HEK293T (cell line): ENCODE results near the gene TRIOBP.

Source experiments
- ARNT ChIP-seq: fragments of 450-650 bp; IDR thresholded peaks from 2 replicates; pipeline ENCODE4 v1.6.1; 2017; ENCODE audit warnings: mild to moderate bottlenecking
- BHLHE40 ChIP-seq: fragments of 450-650 bp; IDR thresholded peaks from 2 replicates; pipeline ENCODE4 v1.6.1; 2016; ENCODE audit warnings: mild to moderate bottlenecking, moderate library complexity, borderline replicate concordance
- ELF4 ChIP-seq: fragments of 450-650 bp; IDR thresholded peaks from 2 replicates; pipeline ENCODE4 v1.6.1; 2017; ENCODE audit warnings: antibody characterized with exemption
- FOXK2 ChIP-seq: fragments of 450-650 bp; IDR thresholded peaks from 2 replicates; pipeline ENCODE4 v1.6.1; 2016; ENCODE audit warnings: mild to moderate bottlenecking
- FOXM1 ChIP-seq: fragments of 450-650 bp; IDR thresholded peaks from 2 replicates; pipeline ENCODE4 v1.6.1; 2017; ENCODE audit warnings: mild to moderate bottlenecking, borderline replicate concordance
- HDGF ChIP-seq: fragments of 450-650 bp; IDR thresholded peaks from 2 replicates; pipeline ENCODE4 v1.6.1; 2017; ENCODE audit warnings: antibody characterized with exemption, borderline replicate concordance
- L3MBTL2 ChIP-seq: fragments of 450-650 bp; conservative IDR thresholded peaks from 2 replicates; pipeline ENCODE4 v1.6.1; 2016; ENCODE audit warnings: mild to moderate bottlenecking
- LEF1 ChIP-seq: fragments of 450-650 bp; IDR thresholded peaks from 2 replicates; pipeline ENCODE4 v1.6.1; 2017; ENCODE audit warnings: mild to moderate bottlenecking, borderline replicate concordance
- SP1 ChIP-seq: fragments of 450-650 bp; IDR thresholded peaks from 2 replicates; pipeline ENCODE4 v1.6.1; 2017
- SUZ12 ChIP-seq: fragments of 450-650 bp; IDR thresholded peaks from 2 replicates; pipeline ENCODE4 v1.6.1; 2016; ENCODE audit warnings: mild to moderate bottlenecking
- TARDBP ChIP-seq: fragments of 450-650 bp; IDR thresholded peaks from 2 replicates; pipeline ENCODE4 v1.6.1; 2016
- ZNF384 ChIP-seq: fragments of 450-650 bp; IDR thresholded peaks from 2 replicates; pipeline ENCODE4 v1.6.1; 2016
- TF ChIP-seq, protein P1 (sequence below): fragments of 450-650 bp; IDR thresholded peaks from 2 replicates; pipeline ENCODE4 v1.6.1; 2016

DNA sequence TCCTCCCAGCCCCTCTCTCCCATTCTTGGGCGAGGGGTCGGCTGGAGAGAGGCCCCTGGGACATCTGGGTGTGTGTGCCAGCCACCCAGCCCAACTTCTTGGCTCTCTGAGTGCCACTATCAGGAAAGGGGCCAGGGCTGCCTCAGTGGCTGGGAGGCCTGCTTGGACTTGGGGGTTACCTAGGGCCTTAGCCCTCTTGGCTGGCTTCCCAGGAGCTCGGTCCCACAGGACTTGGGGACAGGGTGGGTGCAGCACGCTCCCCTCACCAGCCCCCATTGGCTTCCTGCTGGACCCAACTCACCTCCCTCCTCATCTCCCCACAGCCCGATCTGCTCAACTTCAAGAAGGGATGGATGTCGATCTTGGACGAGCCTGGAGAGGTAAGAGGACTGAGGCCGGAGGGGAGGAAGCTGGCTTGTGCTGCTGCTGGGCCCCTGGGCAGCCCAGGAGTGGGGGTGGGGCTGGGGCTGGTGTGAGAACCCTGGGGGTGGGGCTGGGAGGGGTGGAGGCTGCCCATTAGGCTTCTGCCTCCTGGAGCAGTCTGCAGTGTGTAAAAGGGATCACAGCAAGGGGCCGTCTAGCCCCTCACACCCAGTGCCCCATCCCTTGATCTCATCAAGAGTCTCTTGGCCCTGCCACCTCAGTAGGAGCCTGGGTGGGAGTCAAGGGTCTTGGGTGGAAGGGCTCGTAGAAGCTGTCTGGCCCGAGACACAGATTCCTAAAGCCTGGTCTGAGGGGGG is 54.8 kb downstream of the TRIOBP start:
- TF ChIP-seq SP1 (no peak), BHLHE40 (no peak), TARDBP (no peak), SUZ12 (no peak), ZNF384 (no peak), FOXM1 (no peak), HDGF (no peak), FOXK2 (no peak), ARNT (no peak), LEF1 (no peak), ELF4 (no peak), L3MBTL2 (no peak)
- TF ChIP-seq, protein P1, sequence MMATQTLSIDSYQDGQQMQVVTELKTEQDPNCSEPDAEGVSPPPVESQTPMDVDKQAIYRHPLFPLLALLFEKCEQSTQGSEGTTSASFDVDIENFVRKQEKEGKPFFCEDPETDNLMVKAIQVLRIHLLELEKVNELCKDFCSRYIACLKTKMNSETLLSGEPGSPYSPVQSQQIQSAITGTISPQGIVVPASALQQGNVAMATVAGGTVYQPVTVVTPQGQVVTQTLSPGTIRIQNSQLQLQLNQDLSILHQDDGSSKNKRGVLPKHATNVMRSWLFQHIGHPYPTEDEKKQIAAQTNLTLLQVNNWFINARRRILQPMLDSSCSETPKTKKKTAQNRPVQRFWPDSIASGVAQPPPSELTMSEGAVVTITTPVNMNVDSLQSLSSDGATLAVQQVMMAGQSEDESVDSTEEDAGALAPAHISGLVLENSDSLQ: no peak
